Osteocyte (in vitro differentiated cells): Measurements from ENCODE around the gene FASTK. TPM values are rescaled to one million over a fixed set of nuclear protein-coding genes. Genes with fewer than 3 reads are reported as not detected.

Experiments
- DNase-seq: peaks from one replicate; pipeline ENCODE4 v3.0.0; 2021; ENCODE audit warnings: mixed read lengths; ENCODE audit not compliant: unreplicated experiment; ENCODE audit errors: extremely low spot score
- H3K27ac Mint-ChIP-seq: one replicate; pipeline ENCODE4 v1.8.0; 2021; ENCODE audit warnings: mild to moderate bottlenecking, mixed read lengths; ENCODE audit not compliant: unreplicated experiment
- H3K27me3 Mint-ChIP-seq: one replicate; pipeline ENCODE4 v1.8.0; 2021; ENCODE audit warnings: mixed read lengths; ENCODE audit not compliant: unreplicated experiment
- H3K36me3 Mint-ChIP-seq: one replicate; pipeline ENCODE4 v1.8.0; 2021; ENCODE audit warnings: mixed read lengths; ENCODE audit not compliant: unreplicated experiment
- H3K4me1 Mint-ChIP-seq: one replicate; pipeline ENCODE4 v1.8.0; 2021; ENCODE audit warnings: mixed read lengths; ENCODE audit not compliant: unreplicated experiment
- H3K4me3 Mint-ChIP-seq: one replicate; pipeline ENCODE4 v1.8.0; 2021; ENCODE audit warnings: mild to moderate bottlenecking, moderate library complexity, mixed read lengths; ENCODE audit not compliant: unreplicated experiment
- H3K9me3 Mint-ChIP-seq: one replicate; pipeline ENCODE4 v1.8.0; 2021; ENCODE audit warnings: mixed read lengths; ENCODE audit not compliant: unreplicated experiment
- total RNA-seq: library from RNA; stranded (reverse); gene quantifications from 2 replicates; pipeline ENCODE4 v1.2.1, GENCODE V29; 2021
- TF ChIP-seq, protein P1 (sequence below): fragments of 200-600 bp; sonication (generic); IDR thresholded peaks from 2 replicates; pipeline ENCODE4 v1.5.0; 2021; ENCODE audit warnings: antibody characterized with exemption, mild to moderate bottlenecking, moderate library complexity

FASTK gene
- total RNA-seq, 1 donor from 2014 or later: 104 TPM

DNA sequence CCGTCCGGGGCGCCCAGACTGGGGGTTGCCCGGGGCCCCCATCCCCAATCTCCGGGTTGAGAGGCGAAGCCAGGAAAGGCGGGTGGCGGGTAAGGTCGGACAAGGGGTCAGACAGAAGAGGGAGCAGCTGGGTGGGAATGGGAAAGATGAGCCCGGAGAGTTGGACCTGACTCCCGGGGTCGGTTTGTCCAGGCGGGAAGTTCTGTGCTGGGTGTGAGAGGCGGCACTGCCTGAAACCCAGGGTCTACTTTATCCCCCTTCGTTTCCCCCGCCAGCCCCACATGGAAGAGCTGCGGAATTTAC lies 20.5 kb downstream of the FASTK start:
- Mint-ChIP-seq H3K4me3 (peak overlapping the region; percentile 89), H3K9me3 (no peaks in the 10 kb centered on the region), H3K27me3 (no peaks in the 10 kb centered on the region), H3K36me3 (no peaks in the 10 kb centered on the region), H3K4me1 (peaks cover 51% of the 10 kb centered on the region), H3K27ac (peak overlapping the region; percentile 92)
- no peak for DNase-seq
- TF ChIP-seq, protein P1, sequence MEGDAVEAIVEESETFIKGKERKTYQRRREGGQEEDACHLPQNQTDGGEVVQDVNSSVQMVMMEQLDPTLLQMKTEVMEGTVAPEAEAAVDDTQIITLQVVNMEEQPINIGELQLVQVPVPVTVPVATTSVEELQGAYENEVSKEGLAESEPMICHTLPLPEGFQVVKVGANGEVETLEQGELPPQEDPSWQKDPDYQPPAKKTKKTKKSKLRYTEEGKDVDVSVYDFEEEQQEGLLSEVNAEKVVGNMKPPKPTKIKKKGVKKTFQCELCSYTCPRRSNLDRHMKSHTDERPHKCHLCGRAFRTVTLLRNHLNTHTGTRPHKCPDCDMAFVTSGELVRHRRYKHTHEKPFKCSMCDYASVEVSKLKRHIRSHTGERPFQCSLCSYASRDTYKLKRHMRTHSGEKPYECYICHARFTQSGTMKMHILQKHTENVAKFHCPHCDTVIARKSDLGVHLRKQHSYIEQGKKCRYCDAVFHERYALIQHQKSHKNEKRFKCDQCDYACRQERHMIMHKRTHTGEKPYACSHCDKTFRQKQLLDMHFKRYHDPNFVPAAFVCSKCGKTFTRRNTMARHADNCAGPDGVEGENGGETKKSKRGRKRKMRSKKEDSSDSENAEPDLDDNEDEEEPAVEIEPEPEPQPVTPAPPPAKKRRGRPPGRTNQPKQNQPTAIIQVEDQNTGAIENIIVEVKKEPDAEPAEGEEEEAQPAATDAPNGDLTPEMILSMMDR: peak; percentile 3

DNA sequence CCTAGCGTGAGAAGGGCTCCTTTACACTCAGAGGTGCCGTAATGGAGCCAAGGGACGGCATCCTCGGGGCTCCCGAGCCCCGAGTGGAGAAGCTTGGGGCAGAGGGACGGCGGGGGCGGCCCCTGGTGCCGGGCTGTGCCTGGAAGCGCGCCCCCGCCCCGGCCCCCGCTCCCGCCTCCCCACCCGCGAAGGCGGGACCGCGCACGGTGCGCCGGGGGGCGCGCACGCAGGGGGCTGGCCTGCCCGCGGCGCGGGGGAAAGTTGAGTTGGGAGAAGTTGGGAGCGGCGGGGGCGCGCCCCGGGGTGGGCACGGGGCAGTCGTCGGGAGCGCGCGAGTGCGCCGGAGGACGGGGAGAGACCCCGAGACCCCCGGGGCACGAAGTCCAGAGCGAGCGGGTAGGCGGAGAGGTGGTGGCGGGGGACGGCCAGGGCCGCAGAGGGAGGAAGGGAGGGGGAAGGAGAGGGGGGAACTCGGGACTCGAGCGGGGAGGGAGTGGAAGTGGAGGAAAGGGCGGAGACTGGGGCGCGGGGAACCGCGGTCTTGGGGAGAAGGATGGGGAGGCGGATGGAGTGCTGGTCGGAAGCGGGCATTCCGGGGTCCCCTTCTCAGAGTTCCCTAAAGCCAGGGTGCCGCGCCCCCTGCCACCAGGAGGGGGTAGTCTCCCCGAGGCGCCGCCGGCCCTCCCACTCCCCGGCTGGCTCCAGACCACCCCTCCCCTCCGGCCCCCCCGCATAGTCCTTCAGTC lies 21.1 kb downstream of the FASTK start, which contains the start of gene SLC4A2:
SLC4A2 (plus strand) TSS at position 223 of the 746 bp plus-strand sequence. CDS start 2,399 bp downstream, outside the sequence.
- H3K27ac Mint-ChIP-seq: peak within 1 kb of the TSS; percentile 95
- H3K36me3 Mint-ChIP-seq: no peaks in the 10 kb centered on the region
- H3K27me3 Mint-ChIP-seq: no peaks in the 10 kb centered on the region
- peak within 1 kb of the TSS; percentile 89 for H3K4me3 Mint-ChIP-seq
- H3K9me3 Mint-ChIP-seq: no peaks in the 10 kb centered on the region
- no peak for DNase-seq
- TF ChIP-seq, protein P1: peak; percentile 69
- H3K4me1 Mint-ChIP-seq: peaks cover 51% of the 10 kb centered on the region

DNA sequence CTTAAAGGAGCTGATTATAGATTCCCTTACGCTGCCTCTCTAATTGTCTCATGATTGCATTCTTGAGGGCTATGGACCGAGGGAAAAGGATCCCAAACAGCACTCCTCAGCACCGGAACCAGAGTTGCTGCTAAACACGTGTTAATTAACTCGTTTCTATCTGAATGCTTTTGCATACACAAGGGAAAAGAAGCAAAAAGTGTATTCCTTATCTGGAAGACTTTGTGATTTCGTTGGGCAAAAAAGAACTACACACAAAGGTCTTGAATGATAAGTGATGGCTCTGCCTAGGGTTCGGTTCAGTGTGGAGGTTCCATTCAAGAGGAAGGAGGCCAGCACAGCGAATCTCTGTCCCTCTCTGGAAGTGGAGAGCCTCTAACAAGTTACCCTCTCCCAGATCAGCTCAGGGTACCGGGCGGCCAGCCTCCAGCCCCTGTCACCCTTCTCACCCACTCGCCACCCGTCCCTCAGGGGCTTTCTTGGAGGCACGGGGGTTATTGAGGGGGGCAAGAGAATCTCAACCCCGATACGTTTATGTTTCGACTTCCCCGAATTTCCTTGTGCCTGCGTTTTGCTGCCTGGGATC lies 21.7 kb downstream of the FASTK start:
- H3K36me3 Mint-ChIP-seq: no peaks in the 10 kb centered on the region
- H3K27ac Mint-ChIP-seq: peak overlapping the region; percentile 95
- H3K4me1 Mint-ChIP-seq: peaks cover 51% of the 10 kb centered on the region
- no peaks in the 10 kb centered on the region for H3K27me3 Mint-ChIP-seq
- TF ChIP-seq, protein P1: no peak
- H3K9me3 Mint-ChIP-seq: no peaks in the 10 kb centered on the region
- peak overlapping the region; percentile 89 for H3K4me3 Mint-ChIP-seq
- DNase-seq: no peak

- Mint-ChIP-seq H3K9me3 (no peaks in the 10 kb centered on the region), H3K27me3 (no peaks in the 10 kb centered on the region), H3K27ac (peak overlapping the region; percentile 95), H3K4me1 (peaks cover 46% of the 10 kb centered on the region), H3K4me3 (peak overlapping the region; percentile 89), H3K36me3 (no peaks in the 10 kb centered on the region)
- peak; percentile 99 for DNase-seq
- TF ChIP-seq, protein P1: no peak
Observed at GRCh38 chr7:151057989-151058780, 22.4 kb downstream of the FASTK start.
